Testis (tissue), 3 donors: ENCODE measurements around the gene CDK17. TPM values are rescaled to one million over a fixed set of nuclear protein-coding genes. Genes with fewer than 3 reads are reported as not detected.
A peak's percentile ranks its signal among the peaks of the same experiment; 100 is the strongest.
"Not testable (repeated sequence)": the region's sequence is repeated elsewhere in the genome, so short reads cannot be mapped to it uniquely, and the experiment has no call there.

ENCODE experiments used
- DNase-seq: peaks from one replicate; pipeline ENCODE4 v3.0.0-alpha.2; 2019
- H3K27ac ChIP-seq, 2 donors: fragments of 200-600 bp; sonication (generic); one replicate each; pipeline ENCODE4 v1.5.1; 2019
- H3K27me3 ChIP-seq: fragments of 200-600 bp; sonication (generic); one replicate; pipeline ENCODE4 v1.5.1; 2019
- H3K36me3 ChIP-seq: fragments of 200-600 bp; sonication (generic); one replicate; pipeline ENCODE4 v1.5.1; 2017; ENCODE audit warnings: low read depth; ENCODE audit errors: missing control alignments
- H3K4me1 ChIP-seq: fragments of 200-600 bp; sonication (generic); one replicate; pipeline ENCODE4 v1.5.1; 2019
- H3K4me3 ChIP-seq, 2 donors: fragments of 200-600 bp; sonication (generic); one replicate each; pipeline ENCODE4 v1.5.1; 2017 to 2019
- H3K9me3 ChIP-seq: fragments of 200-600 bp; sonication (generic); one replicate; pipeline ENCODE4 v1.5.1; 2017
- POLR2A ChIP-seq: fragments of 450-650 bp; IDR thresholded peaks from one replicate; pipeline ENCODE4 v1.6.1; 2017; ENCODE audit warnings: antibody characterized with exemption, mild to moderate bottlenecking, moderate library complexity
- WGBS, 2 donors: methylation state at CpG; one replicate each; pipeline ENCODE4 v1.1.5; 2018; 5-methylcytosine and 5-hydroxymethylcytosine counted together
- intact Hi-C: fragments of 100-400 bp; cut with DNase I; formaldehyde crosslinking; loops from one replicate; pipeline ENCODE4 v1.15.1; 2023; ENCODE audit warnings: low total_unique reads
- polyA plus RNA-seq: library from polyadenylated mRNA; stranded (reverse); fragments of 350-450 nt; fragmentation: Illumina TruSeq; extraction: RNeasy Lipid Tissue Mini Kit (QIAGEN cat#74804); gene quantifications from one replicate; pipeline ENCODE4 v1.2.3, GENCODE V29; 2014; ENCODE audit warnings: low read depth, low replicate concordance; ENCODE audit not compliant: insufficient read depth
- total RNA-seq, 2 donors: library from RNA; depleted of rRNA; stranded (reverse); fragments of >200 nt; gene quantifications; one replicate each; pipeline ENCODE4 v1.2.3, GENCODE V29; 2016
- TF ChIP-seq, protein P1 (sequence below), 3 experiments: fragments of 450-650 bp in 2 of 3; fragments of 200-600 bp in 1 of 3; sonication (generic) in 1 of 3; IDR thresholded peaks; one replicate each; pipeline ENCODE4 v1.5.1; 2016 to 2019; ENCODE audit warnings: antibody characterized with exemption in 3 of 3, mild to moderate bottlenecking in 2 of 3, moderate library complexity in 1 of 3

Gene CDK17
- total and polyA plus RNA-seq, 3 donors from 2014 or later = 40.7 to 100.0 (median 91.5) TPM

- DNase-seq = no peak
- no peak overlapping the region for H3K27ac ChIP-seq
- WGBS, 2 donors = 80 to 81% methylated on average over 8 of the region's 8 CpGs
These were observed 36.3 kb upstream of the CDK17 start for GRCh38 chr12:96436366-96437170.

DNA sequence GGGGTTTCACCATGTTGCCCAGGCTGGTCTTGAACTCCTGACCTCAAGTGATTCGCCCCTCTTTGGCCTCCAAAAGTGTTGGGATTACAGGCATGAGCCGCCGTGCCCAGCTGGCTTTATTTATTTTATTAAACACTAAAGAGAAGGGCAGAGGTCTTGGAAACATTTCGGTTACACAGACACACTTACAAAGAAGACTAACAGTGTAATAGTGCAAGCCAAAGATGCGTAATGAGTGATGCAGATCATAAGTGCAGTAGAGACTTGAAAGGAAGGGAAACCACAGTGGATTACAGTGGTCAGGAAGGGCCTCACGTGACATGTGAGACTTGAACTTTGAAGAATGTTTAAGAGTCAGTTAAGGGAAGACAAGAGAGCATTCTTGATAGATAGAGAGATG lies 33.9 kb upstream of the CDK17 start:
- intact Hi-C loops = no loop called here
- no peak overlapping the region for H3K4me3 ChIP-seq
- peak; percentile 21 for DNase-seq
- H3K36me3 ChIP-seq = no peaks in the 10 kb centered on the region
- 82 to 83% methylated on average over 6 of the region's 6 CpGs for WGBS, 2 donors
- no peak for TF ChIP-seq POLR2A
- TF ChIP-seq, protein P1, sequence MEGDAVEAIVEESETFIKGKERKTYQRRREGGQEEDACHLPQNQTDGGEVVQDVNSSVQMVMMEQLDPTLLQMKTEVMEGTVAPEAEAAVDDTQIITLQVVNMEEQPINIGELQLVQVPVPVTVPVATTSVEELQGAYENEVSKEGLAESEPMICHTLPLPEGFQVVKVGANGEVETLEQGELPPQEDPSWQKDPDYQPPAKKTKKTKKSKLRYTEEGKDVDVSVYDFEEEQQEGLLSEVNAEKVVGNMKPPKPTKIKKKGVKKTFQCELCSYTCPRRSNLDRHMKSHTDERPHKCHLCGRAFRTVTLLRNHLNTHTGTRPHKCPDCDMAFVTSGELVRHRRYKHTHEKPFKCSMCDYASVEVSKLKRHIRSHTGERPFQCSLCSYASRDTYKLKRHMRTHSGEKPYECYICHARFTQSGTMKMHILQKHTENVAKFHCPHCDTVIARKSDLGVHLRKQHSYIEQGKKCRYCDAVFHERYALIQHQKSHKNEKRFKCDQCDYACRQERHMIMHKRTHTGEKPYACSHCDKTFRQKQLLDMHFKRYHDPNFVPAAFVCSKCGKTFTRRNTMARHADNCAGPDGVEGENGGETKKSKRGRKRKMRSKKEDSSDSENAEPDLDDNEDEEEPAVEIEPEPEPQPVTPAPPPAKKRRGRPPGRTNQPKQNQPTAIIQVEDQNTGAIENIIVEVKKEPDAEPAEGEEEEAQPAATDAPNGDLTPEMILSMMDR (IDR thresholded peaks at IDR 0.05) = no peak
- H3K9me3 ChIP-seq = no peaks in the 10 kb centered on the region
- no peak overlapping the region for H3K27ac ChIP-seq
- no peaks in the 10 kb centered on the region for H3K4me1 ChIP-seq
- no peaks in the 10 kb centered on the region for H3K27me3 ChIP-seq

More at GRCh38 chr12:96436366-96437170, 36.3 kb upstream of the CDK17 start:
- Histone ChIP-seq H3K4me3 (no peak overlapping the region), H3K27me3 (no peaks in the 10 kb centered on the region), H3K36me3 (no peaks in the 10 kb centered on the region), H3K4me1 (no peaks in the 10 kb centered on the region), H3K9me3 (no peaks in the 10 kb centered on the region)
- no peak for TF ChIP-seq POLR2A
- TF ChIP-seq, protein P1 (IDR thresholded peaks at IDR 0.05) = no peak
- intact Hi-C loops = no loop called here

DNA sequence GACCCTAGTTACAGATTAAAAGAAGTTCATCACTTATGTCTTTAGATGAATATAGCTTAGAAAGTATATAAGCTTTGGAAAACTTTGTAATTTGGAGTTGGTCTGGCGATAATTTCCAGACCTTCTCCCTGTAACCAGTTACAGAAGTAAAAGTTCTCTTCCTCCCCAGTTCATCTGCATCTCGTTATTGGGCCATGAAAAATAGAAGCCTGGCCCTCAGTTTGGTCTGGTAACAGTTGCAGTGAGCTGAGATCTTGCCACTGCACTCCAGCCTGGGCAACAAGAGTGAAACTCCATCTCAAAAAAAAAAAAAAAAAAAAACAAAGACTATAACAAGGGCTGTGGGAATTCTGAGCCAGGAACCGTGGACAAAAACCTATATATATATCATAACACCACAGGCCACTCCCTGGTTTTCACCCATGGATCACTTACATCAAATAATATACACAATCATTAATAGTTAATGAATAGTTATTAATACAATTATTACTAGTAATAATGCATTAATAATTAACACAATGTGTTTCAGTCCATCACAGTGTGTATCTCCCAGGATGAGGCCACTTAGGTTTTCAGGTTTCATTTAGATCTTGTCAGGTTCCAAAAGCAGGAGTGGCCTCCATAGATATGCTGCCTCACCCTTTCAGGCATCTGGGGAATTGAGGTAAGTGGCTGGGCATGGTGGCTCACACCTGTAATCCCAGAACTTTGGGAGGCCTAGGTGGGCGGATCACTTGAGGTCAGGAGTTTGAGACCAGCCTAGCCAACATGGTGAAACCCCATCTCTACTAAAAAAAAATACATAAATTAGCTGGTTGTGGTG lies 32.5 kb upstream of the CDK17 start:
- H3K27ac ChIP-seq, H3K27me3 ChIP-seq, H3K4me1 ChIP-seq, H3K4me3 ChIP-seq, H3K36me3 ChIP-seq, intact Hi-C loops, H3K9me3 ChIP-seq, DNase-seq: not testable (repeated sequence)
- 84 to 94% methylated on average over 4 of the region's 4 CpGs for WGBS, 2 donors

DNA sequence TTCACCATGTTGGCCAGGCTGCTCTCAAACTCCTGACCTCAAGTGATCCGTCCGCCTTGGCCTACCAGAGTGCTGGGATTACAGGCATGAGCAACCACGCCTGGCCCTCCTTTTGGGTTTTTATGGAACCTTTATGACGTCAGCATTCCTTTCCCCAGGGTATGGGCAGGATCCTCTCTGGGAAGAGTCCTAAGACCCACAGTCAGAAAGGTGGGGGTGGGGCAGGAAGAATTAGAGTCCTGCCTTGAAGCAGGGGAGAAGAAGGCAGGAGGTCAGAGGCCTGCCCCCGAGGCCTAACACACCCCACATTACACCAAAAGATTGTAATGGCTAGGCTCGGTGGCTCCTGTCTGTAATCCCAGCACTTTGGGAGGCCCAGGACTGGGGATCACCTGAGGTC lies 30.8 kb upstream of the CDK17 start:
- Histone ChIP-seq H3K4me3 (no peak overlapping the region), H3K4me1 (no peaks in the 10 kb centered on the region), H3K36me3 (no peaks in the 10 kb centered on the region), H3K27me3 (no peaks in the 10 kb centered on the region), H3K27ac (no peak overlapping the region), H3K9me3 (no peaks in the 10 kb centered on the region)
- TF ChIP-seq, protein P1 (IDR thresholded peaks at IDR 0.05) = no peak
- TF ChIP-seq POLR2A = no peak
- intact Hi-C loops = no loop called here
- no peak for DNase-seq
- 79 to 88% methylated on average over 6 of the region's 6 CpGs for WGBS, 2 donors

DNA sequence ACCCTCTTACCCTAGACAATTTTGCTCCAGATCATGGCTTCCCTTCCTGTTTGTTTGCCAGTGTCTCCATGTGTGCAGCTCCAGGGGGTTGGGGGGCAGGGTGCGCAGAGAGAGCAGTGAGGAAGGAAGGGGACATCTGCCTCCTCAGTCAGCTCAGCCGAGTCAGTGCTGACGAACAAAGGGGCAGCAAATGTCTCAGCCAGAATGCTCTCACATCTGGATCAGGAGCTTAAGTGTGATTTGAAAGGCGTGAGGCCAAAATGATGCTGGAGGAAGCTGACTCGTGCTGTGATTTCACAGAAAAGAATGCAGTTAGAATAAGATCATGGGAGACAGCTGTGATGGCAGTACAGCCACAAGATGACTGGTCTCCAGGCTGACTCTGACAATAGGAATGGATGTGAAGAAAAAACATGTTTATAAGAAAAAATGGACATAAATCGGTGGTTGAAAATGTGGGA lies 27.1 kb upstream of the CDK17 start:
- intact Hi-C loops = no loop called here
- H3K27me3 ChIP-seq = no peaks in the 10 kb centered on the region
- H3K27ac ChIP-seq = no peak overlapping the region
- no peak for TF ChIP-seq POLR2A
- TF ChIP-seq, protein P1 (IDR thresholded peaks at IDR 0.05) = no peak
- H3K9me3 ChIP-seq = no peaks in the 10 kb centered on the region
- H3K4me3 ChIP-seq = no peak overlapping the region
- no peak for DNase-seq
- whole genome bisulfite sequencing, 2 donors = 53 to 63% methylated on average over 6 of the region's 6 CpGs
- H3K36me3 ChIP-seq = no peaks in the 10 kb centered on the region
- no peaks in the 10 kb centered on the region for H3K4me1 ChIP-seq
